Endothelial cell (in vitro differentiated cells): ENCODE results near the gene DSTYK. TPM values are rescaled to one million over a fixed set of nuclear protein-coding genes. Genes with fewer than 3 reads are reported as not detected.

ENCODE experiments used
- DNase-seq: peaks from one replicate; pipeline ENCODE4 v3.0.0; 2021; ENCODE audit warnings: low spot score
- H3K27ac Mint-ChIP-seq: one replicate; pipeline ENCODE4 v1.8.0; 2021; ENCODE audit warnings: mixed read lengths, inconsistent platforms; ENCODE audit not compliant: unreplicated experiment
- H3K27me3 Mint-ChIP-seq: one replicate; pipeline ENCODE4 v1.8.0; 2021; ENCODE audit warnings: mild to moderate bottlenecking, moderate library complexity, mixed read lengths, inconsistent platforms; ENCODE audit not compliant: unreplicated experiment
- H3K36me3 Mint-ChIP-seq: one replicate; pipeline ENCODE4 v1.8.0; 2021; ENCODE audit warnings: mild to moderate bottlenecking, low read depth, mixed read lengths, inconsistent platforms; ENCODE audit not compliant: unreplicated experiment
- H3K4me1 Mint-ChIP-seq: one replicate; pipeline ENCODE4 v1.8.0; 2021; ENCODE audit warnings: mild to moderate bottlenecking, mixed read lengths, inconsistent platforms; ENCODE audit not compliant: unreplicated experiment
- H3K4me3 Mint-ChIP-seq: one replicate; pipeline ENCODE4 v1.8.0; 2021; ENCODE audit warnings: mild to moderate bottlenecking, mixed read lengths, inconsistent platforms; ENCODE audit not compliant: unreplicated experiment
- H3K9me3 Mint-ChIP-seq: one replicate; pipeline ENCODE4 v1.8.0; 2021; ENCODE audit warnings: mixed read lengths, inconsistent platforms; ENCODE audit not compliant: unreplicated experiment
- CTCF ChIP-seq: fragments of 200-600 bp; sonication (generic); IDR thresholded peaks from one replicate; pipeline ENCODE4 v1.5.0; 2021; ENCODE audit warnings: antibody characterized with exemption; ENCODE audit not compliant: unreplicated experiment
- total RNA-seq: library from RNA; stranded (reverse); fragmentation: NEBNext Ultra II Directional; extraction: Animal tissue kit (Norgen Biotek cat#: 25700); gene quantifications from one replicate; pipeline ENCODE4 v1.2.1, GENCODE V29; 2021; ENCODE audit not compliant: unreplicated experiment

DSTYK gene
- total RNA-seq, 1 donor from 2014 or later = 12.2 TPM

DNA sequence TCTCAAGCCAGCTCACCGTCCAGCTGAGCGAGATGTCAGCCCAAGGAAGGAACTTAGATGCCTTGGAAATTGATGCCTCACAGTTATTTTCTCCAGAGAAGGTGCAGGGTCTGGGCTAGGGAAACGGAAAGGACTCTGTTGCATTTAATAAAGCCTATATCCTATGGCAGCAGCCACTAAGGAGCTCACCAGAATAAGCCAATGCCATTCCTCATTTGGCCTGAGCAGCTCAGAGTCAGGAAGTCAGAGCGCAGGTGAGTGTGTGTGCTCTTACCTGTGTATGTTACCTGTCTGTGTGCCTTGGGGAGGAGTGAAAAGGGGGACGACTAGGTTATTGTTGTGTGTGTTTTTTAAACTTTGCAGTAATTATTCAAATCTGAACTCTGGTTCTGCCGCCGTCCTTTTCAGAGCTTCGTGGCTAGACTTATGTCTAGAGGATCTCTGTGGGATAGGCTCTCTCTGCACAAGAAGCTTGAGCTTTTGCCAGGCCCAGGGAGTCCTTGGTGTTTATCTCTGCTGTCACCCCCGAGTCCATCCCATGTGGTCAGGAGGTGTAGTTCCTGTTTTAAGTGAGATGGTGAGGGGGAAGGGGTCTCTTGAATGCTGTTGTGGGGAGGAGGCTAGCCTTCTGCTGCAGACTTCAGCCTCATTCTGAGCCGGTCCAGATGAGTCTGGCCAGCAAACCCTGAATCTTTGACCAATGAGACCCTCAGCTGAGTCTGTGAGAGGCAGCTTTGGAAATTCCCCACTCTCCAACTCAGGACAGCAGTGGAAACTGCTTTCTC, 18.6 kb upstream of the DSTYK start:
- TF ChIP-seq CTCF = no peak
- Mint-ChIP-seq H3K4me1 (peaks cover 36% of the 10 kb centered on the region), H3K27me3 (peaks cover 10% of the 10 kb centered on the region), H3K27ac (no peak overlapping the region), H3K4me3 (no peak overlapping the region), H3K36me3 (peaks cover 3% of the 10 kb centered on the region), H3K9me3 (no peaks in the 10 kb centered on the region)
- no peak for DNase-seq

- Mint-ChIP-seq H3K4me1 (peaks cover 36% of the 10 kb centered on the region), H3K4me3 (peak overlapping the region; percentile 94), H3K27me3 (peaks cover 10% of the 10 kb centered on the region), H3K36me3 (peaks cover 3% of the 10 kb centered on the region), H3K9me3 (no peaks in the 10 kb centered on the region), H3K27ac (no peak overlapping the region)
- peak; percentile 46 for DNase-seq
- TF ChIP-seq CTCF = no peak
These were observed 17.9 kb upstream of the DSTYK start for GRCh38 chr1:205229399-205229871.

DNA sequence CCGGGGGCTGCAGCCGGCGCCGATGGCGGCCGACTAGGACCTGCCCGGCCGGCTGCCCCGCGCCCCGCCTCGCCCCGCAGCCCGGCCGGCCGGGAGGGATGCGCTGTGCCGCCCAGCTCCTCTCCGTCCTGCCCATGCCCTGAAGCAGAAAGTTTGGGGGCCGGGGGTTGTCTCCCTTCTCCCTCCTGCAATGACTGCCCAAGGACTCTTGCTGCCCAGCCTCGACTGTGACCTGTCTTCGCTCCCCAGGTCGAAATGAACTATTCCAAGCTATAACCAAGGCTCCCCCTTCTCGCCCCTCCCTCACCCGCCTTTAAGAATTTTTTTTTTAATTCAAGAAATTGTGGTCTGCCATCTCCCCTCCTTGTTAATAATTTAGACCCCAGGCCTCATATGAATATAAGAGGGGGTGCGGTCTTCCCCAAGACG, 16.6 kb upstream of the DSTYK start:
- TF ChIP-seq CTCF = no peak
- Mint-ChIP-seq H3K27ac (no peak overlapping the region), H3K4me1 (peaks cover 32% of the 10 kb centered on the region)

DNA sequence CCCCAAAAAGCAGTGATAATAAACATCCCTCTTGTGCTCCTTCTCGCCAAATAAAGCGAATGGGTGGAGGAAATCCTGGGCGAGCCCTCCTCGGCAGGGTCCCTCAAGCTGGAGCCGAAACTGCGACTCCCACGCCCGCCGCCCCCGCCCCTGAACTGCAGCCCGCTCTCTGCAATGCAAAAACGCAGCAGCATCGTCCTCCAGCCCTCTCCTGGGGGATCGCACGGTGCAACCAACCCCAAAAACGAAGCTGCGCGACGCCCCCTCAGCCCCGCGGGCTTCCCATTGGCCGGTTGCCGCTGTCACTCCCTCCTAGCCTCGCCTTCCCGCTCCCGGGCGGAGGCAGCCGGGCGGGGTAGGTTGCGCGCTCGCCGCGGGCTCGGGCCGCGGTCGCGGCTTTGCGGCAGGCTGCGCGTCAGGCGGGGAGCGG, 16.1 kb upstream of the DSTYK start, which contains the start of gene TMCC2:
Gene TMCC2, plus strand, starts transcription at position 363 of the 430 bp plus-strand sequence. CDS start 619 bp downstream, outside the sequence.
- Mint-ChIP-seq H3K4me1 (peaks cover 30% of the 10 kb centered on the region), H3K9me3 (no peaks in the 10 kb centered on the region), H3K27me3 (peaks cover 10% of the 10 kb centered on the region), H3K4me3 (peak within 1 kb of the TSS; percentile 94), H3K27ac (peak within 1 kb of the TSS; percentile 37), H3K36me3 (peaks cover 3% of the 10 kb centered on the region)
- TF ChIP-seq CTCF = no peak
- peak; percentile 82 for DNase-seq

More for the DNA sequence above, 16.6 kb upstream of the DSTYK start:
- Mint-ChIP-seq H3K9me3 (no peaks in the 10 kb centered on the region), H3K27me3 (peaks cover 10% of the 10 kb centered on the region), H3K36me3 (peaks cover 3% of the 10 kb centered on the region), H3K4me3 (peak overlapping the region; percentile 94)
- no peak for DNase-seq
